GM12878 (cell line): ENCODE data around the gene HLA-DQB1. TPM values are rescaled to one million over a fixed set of nuclear protein-coding genes. Genes with fewer than 3 reads are reported as not detected.
A peak's percentile ranks its signal among the peaks of the same experiment; 100 is the strongest.

Source experiments
- ATF7 ChIP-seq: fragments of 450-650 bp; IDR thresholded peaks from 2 replicates; pipeline ENCODE4 v1.6.1; 2016; ENCODE audit warnings: low read depth, mild to moderate bottlenecking
- BMI1 ChIP-seq: fragments of 450-650 bp; IDR thresholded peaks from 2 replicates; pipeline ENCODE4 v1.6.1; 2016; ENCODE audit warnings: mild to moderate bottlenecking, moderate library complexity, borderline replicate concordance
- E2F8 ChIP-seq: fragments of 450-650 bp; IDR thresholded peaks from 2 replicates; pipeline ENCODE4 v1.6.1; 2018; ENCODE audit warnings: mild to moderate bottlenecking, low read depth, moderate library complexity; ENCODE audit not compliant: partially characterized antibody
- IRF4 ChIP-seq: IDR thresholded peaks from 2 replicates; pipeline ENCODE4 v1.6.1; 2011; ENCODE audit warnings: low read depth, low read length
- IRF5 ChIP-seq: fragments of 450-650 bp; IDR thresholded peaks from 2 replicates; pipeline ENCODE4 v1.6.1; 2017; ENCODE audit warnings: borderline replicate concordance
- KDM1A ChIP-seq: fragments of 200-600 bp; sonication (generic); IDR thresholded peaks from 2 replicates; pipeline ENCODE4 v1.6.1; 2016; ENCODE audit warnings: borderline replicate concordance
- MAX ChIP-seq: IDR thresholded peaks from 2 replicates; pipeline ENCODE4 v1.6.1; 2012; ENCODE audit warnings: low read depth, low read length, improper control_type of control experiment
- PKNOX1 ChIP-seq: fragments of 450-650 bp; IDR thresholded peaks from 2 replicates; pipeline ENCODE4 v1.6.1; 2016; ENCODE audit warnings: mild to moderate bottlenecking
- RCOR1 ChIP-seq: conservative IDR thresholded peaks from 2 replicates; pipeline ENCODE4 v1.6.1; 2012; ENCODE audit warnings: low read depth, low read length, improper control_type of control experiment
- RUNX3 ChIP-seq: IDR thresholded peaks from 2 replicates; pipeline ENCODE4 v1.6.1; 2012; ENCODE audit warnings: low read length, inconsistent platforms
- SKIL ChIP-seq: fragments of 450-650 bp; IDR thresholded peaks from 2 replicates; pipeline ENCODE4 v1.6.1; 2017; ENCODE audit warnings: mild to moderate bottlenecking, low read depth, inconsistent platforms; ENCODE audit not compliant: poor library complexity, severe bottlenecking
- SRF ChIP-seq, 2 experiments: IDR thresholded peaks; 2 replicates each; pipeline ENCODE4 v1.6.1; 2011; ENCODE audit warnings: low read depth in 2 of 2, low read length in 2 of 2, mild to moderate bottlenecking in 1 of 2, moderate library complexity in 1 of 2
- SUPT20H ChIP-seq: IDR thresholded peaks from 2 replicates; pipeline ENCODE4 v1.6.1; 2011; ENCODE audit warnings: low read depth, mild to moderate bottlenecking, low read length, moderate library complexity, borderline replicate concordance; ENCODE audit not compliant: control insufficient read depth
- TARDBP ChIP-seq: IDR thresholded peaks from 2 replicates; pipeline ENCODE4 v1.6.1; 2016; ENCODE audit warnings: borderline replicate concordance
- TBL1XR1 ChIP-seq: IDR thresholded peaks from 2 replicates; pipeline ENCODE4 v1.6.1; 2012; ENCODE audit warnings: low read depth, low read length, improper control_type of control experiment
- TCF7 ChIP-seq: IDR thresholded peaks from 2 replicates; pipeline ENCODE4 v1.6.1; 2014; ENCODE audit warnings: antibody characterized with exemption, borderline replicate concordance
- ZNF687 ChIP-seq: fragments of 450-650 bp; IDR thresholded peaks from 2 replicates; pipeline ENCODE4 v1.6.1; 2017; ENCODE audit warnings: mild to moderate bottlenecking, moderate library complexity
- polyA plus RNA-seq, 11 experiments: library from polyadenylated mRNA; depleted of rRNA in 4 of 11; unstranded in 6 of 11; stranded (reverse) in 5 of 11; fragments of >200 nt; fragmentation: Nextera tagmentation in 4 of 11; fragmentation: Illumina TruSeq in 1 of 11; extraction: Ambion mirVana in 4 of 11; extraction: Trizol in 1 of 11; gene quantifications; 1 replicate in 1 of 11; 2 replicates in 10 of 11; pipeline versions ENCODE4 v1.2.1 to v1.2.3, GENCODE V29; 2011 to 2016; ENCODE audit warnings: inconsistent platforms in 2 of 11, missing spikeins in 2 of 11, low read depth in 1 of 11
- total RNA-seq, 4 experiments: library from RNA; depleted of rRNA in 3 of 4; stranded (reverse); fragments of >200 nt in 3 of 4; fragmentation: Illumina TruSeq in 1 of 4; extraction: Trizol in 1 of 4; gene quantifications; 2 replicates each; pipeline versions ENCODE4 v1.2.1 to v1.2.3, GENCODE V29; 2013 to 2021

The HLA-DQB1 gene
- total and polyA plus RNA-seq, 10 of the 15 experiments (the other 5 are each of a cell fraction or from before 2014, with no cell fraction given): 38.1 to 403 (median 91.4) TPM

- TF ChIP-seq TBL1XR1 (no peak), SUPT20H (no peak), ATF7 (peak; percentile 86), IRF5 (no peak; the same call in 1 of the 2 replicates), MAX (no peak), BMI1 (no peak), IRF4 (no peak), E2F8 (peak; percentile 61), ZNF687 (peak; percentile 45), TCF7 (no peak), KDM1A (no peak), RUNX3 (peak; percentile 85), RCOR1 (no peak), SKIL (no peak), TARDBP (no peak), PKNOX1 (no peak), SRF (IDR thresholded peaks at IDR 0.05; ENCODE audit: low read depth in 2 of 2, low read length in 2 of 2) (no peak)
These were observed 56.5 kb downstream of the HLA-DQB1 start (continued) for GRCh38 chr6:32609731-32610640.
